ENCODE results near the gene ANKS1A.
A peak's percentile ranks its signal among the peaks of the same experiment; 100 is the strongest.

The ANKS1A gene

GRCh38 chr6:34957231-34957783 is 68.3 kb downstream of the ANKS1A start:
- DNase-seq (ENCODE audit: low spot score): no peak

- no peak for DNase-seq (ENCODE audit: low spot score)
Observed at GRCh38 chr6:34958734-34959133, 69.7 kb downstream of the ANKS1A start.

GRCh38 chr6:34959224-34959623 is 70.2 kb downstream of the ANKS1A start:
- no peak for DNase-seq (ENCODE audit: low spot score)

GRCh38 chr6:34961082-34961481 is 72.0 kb downstream of the ANKS1A start:
- DNase-seq (ENCODE audit: low spot score): no peak

GRCh38 chr6:34961574-34961973 is 72.5 kb downstream of the ANKS1A start:
- no peak for DNase-seq (ENCODE audit: low spot score)

GRCh38 chr6:34964564-34964963 is 75.5 kb downstream of the ANKS1A start:
- DNase-seq (ENCODE audit: low spot score): no peak

GRCh38 chr6:34967461-34967860 is 78.4 kb downstream of the ANKS1A start:
- no peak for DNase-seq (ENCODE audit: low spot score)

GRCh38 chr6:34969662-34970265 is 80.7 kb downstream of the ANKS1A start:
- DNase-seq (ENCODE audit: low spot score): no peak

GRCh38 chr6:34970488-34970887 is 81.4 kb downstream of the ANKS1A start:
- DNase-seq (ENCODE audit: low spot score): no peak

GRCh38 chr6:34970957-34971356 is 81.9 kb downstream of the ANKS1A start:
- no peak for DNase-seq (ENCODE audit: low spot score)

GRCh38 chr6:34973547-34974248 is 84.6 kb downstream of the ANKS1A start:
- peak; percentile 44 for DNase-seq (ENCODE audit: low spot score)

- no peak for DNase-seq (ENCODE audit: low spot score)
Observed at GRCh38 chr6:34974249-34974642, 85.2 kb downstream of the ANKS1A start.

- no peak for DNase-seq (ENCODE audit: low spot score)
Observed at GRCh38 chr6:34976239-34976638, 87.2 kb downstream of the ANKS1A start.

GRCh38 chr6:34979218-34979617 is 90.2 kb downstream of the ANKS1A start:
- no peak for DNase-seq (ENCODE audit: low spot score)

GRCh38 chr6:34979994-34980393 is 90.9 kb downstream of the ANKS1A start:
- no peak for DNase-seq (ENCODE audit: low spot score)

GRCh38 chr6:34981366-34981765 is 92.3 kb downstream of the ANKS1A start:
- no peak for DNase-seq (ENCODE audit: low spot score)

GRCh38 chr6:34981951-34982350 is 92.9 kb downstream of the ANKS1A start:
- no peak for DNase-seq (ENCODE audit: low spot score)

- DNase-seq (ENCODE audit: low spot score): no peak
Observed at GRCh38 chr6:34982424-34982852, 93.4 kb downstream of the ANKS1A start.

- DNase-seq (ENCODE audit: low spot score): no peak
Observed at GRCh38 chr6:34984416-34984815, 95.4 kb downstream of the ANKS1A start.

GRCh38 chr6:34985236-34985635 is 96.2 kb downstream of the ANKS1A start:
- DNase-seq (ENCODE audit: low spot score): no peak

GRCh38 chr6:34986845-34987246 is 97.8 kb downstream of the ANKS1A start:
- peak; percentile 77 for DNase-seq (ENCODE audit: low spot score)

- DNase-seq (ENCODE audit: low spot score): no peak
Observed at GRCh38 chr6:34987506-34987905, 98.5 kb downstream of the ANKS1A start.

- DNase-seq (ENCODE audit: low spot score): no peak
Observed at GRCh38 chr6:34990971-34991560, 102.0 kb downstream of the ANKS1A start.

Measured in D341Med (cell line).